ENCODE measurements around the gene CHST15. TPM values are rescaled to one million over a fixed set of nuclear protein-coding genes. Genes with fewer than 3 reads are reported as not detected.

CHST15 gene
- total RNA-seq, 1 donor from 2014 or later, result 36.5 TPM

DNA sequence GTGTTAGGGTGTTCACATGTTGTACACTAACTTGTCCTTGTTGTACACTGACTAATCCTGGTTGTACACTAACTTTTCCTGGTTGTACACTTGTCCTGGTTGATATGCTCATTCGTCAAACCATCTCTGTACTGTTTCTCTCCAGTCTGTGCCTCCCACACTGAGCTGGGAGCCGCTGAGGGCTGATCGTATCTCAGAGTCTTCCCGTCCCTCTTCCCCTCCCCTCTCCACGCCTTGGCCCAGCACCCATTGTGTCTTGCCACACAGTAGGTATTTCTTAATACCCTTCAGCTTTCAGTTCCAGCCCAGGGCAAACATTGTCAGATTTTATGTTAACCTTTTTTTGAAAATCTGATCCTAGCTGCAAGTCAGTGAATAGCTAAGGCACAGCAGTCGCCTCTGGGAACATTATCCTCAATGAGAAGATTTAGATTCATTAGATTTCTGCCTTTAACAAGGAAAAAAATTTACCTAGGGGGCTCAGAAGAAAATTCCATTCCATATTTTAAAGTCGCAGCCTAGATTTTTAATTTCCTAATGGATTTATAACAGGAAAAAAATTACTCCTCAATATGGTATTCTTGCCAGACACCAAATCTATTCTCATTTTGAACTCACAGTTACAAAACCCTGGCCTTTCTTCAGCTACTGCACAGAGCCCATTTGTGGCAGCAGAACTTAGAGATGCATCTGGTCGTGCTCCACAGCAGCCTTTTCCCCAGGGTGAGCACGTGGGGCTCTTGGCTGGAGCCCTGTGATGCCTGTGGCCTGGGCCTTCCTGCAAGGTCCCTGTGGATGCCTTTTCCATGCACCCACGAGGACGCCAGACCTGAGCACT is 33.0 kb upstream of the CHST15 start:
- Histone ChIP-seq H3K4me3 (no peak overlapping the region), H3K9me3 (no peaks in the 10 kb centered on the region), H3K27me3 (ENCODE audit: low read depth) (no peaks in the 10 kb centered on the region), H3K4me1 (peaks cover 14% of the 10 kb centered on the region), H3K27ac (no peak overlapping the region), H3K36me3 (no peaks in the 10 kb centered on the region)
- intact Hi-C loops (cut with DNase I), result no loop called here
- DNase-seq (no peak), ATAC-seq (peak in 1 of 2 donors; percentile 17)
- TF ChIP-seq, protein P1, sequence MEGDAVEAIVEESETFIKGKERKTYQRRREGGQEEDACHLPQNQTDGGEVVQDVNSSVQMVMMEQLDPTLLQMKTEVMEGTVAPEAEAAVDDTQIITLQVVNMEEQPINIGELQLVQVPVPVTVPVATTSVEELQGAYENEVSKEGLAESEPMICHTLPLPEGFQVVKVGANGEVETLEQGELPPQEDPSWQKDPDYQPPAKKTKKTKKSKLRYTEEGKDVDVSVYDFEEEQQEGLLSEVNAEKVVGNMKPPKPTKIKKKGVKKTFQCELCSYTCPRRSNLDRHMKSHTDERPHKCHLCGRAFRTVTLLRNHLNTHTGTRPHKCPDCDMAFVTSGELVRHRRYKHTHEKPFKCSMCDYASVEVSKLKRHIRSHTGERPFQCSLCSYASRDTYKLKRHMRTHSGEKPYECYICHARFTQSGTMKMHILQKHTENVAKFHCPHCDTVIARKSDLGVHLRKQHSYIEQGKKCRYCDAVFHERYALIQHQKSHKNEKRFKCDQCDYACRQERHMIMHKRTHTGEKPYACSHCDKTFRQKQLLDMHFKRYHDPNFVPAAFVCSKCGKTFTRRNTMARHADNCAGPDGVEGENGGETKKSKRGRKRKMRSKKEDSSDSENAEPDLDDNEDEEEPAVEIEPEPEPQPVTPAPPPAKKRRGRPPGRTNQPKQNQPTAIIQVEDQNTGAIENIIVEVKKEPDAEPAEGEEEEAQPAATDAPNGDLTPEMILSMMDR (IDR thresholded peaks at IDR 0.05), result no peak

DNA sequence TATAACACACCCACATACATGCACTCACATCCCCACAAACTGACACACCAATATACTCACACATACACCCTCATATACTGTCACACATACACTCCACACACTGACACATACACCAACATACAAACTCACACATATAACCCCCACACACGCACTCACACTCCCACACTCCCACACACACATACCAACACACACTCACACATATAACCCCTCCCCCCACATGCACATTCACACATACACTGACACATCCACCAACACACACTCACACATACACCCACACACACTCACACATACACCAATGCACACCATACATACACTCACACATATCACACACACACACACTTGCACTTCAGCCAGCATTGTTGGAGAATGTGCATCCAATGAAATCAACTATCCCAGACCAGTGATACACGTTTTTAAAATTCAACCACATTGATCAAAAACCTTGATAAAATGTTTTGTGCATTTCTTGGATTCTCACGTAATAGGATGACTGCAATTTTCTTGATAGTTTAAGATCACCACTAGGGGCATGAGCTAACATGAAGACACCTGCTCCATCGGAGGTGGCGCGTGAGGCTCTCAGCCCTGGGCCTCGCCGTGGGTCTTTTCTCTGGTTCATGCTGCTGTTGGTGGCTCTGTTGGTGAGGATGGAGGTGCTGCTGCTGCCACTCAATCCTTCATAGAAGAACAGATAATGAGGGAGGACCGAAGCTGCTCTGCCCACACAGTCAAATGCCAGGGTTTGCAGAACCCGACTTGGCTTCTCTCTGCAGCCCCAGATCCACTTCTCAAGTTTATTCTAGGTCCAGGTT is 32.1 kb upstream of the CHST15 start:
- no peaks in the 10 kb centered on the region for H3K9me3 ChIP-seq
- intact Hi-C loops (cut with DNase I), result no loop called here
- no peak for DNase-seq
- H3K4me3 ChIP-seq, result no peak overlapping the region
- no peaks in the 10 kb centered on the region for H3K27me3 ChIP-seq (ENCODE audit: low read depth)
- TF ChIP-seq, protein P1 (IDR thresholded peaks at IDR 0.05), result peak; percentile 20
- no peak overlapping the region for H3K27ac ChIP-seq
- H3K36me3 ChIP-seq, result no peaks in the 10 kb centered on the region
- ATAC-seq, result no peak
- H3K4me1 ChIP-seq, result peaks cover 14% of the 10 kb centered on the region

DNA sequence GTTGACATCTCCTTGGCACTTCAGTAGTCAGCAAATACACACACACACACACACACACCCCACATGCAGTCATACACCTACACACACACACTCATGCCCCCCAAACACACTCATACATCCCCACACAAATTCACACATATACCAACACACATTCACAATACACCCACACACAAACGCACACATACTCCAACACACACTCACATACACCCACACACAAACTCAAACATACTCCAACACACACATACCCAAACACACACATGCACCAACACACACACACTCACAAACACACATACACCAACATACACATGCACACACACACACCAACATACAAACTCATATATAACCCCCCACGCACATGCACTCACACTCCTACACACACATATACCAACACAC is 31.4 kb upstream of the CHST15 start:
- intact Hi-C loops (cut with DNase I), result no loop called here
- no peak for ATAC-seq

DNA sequence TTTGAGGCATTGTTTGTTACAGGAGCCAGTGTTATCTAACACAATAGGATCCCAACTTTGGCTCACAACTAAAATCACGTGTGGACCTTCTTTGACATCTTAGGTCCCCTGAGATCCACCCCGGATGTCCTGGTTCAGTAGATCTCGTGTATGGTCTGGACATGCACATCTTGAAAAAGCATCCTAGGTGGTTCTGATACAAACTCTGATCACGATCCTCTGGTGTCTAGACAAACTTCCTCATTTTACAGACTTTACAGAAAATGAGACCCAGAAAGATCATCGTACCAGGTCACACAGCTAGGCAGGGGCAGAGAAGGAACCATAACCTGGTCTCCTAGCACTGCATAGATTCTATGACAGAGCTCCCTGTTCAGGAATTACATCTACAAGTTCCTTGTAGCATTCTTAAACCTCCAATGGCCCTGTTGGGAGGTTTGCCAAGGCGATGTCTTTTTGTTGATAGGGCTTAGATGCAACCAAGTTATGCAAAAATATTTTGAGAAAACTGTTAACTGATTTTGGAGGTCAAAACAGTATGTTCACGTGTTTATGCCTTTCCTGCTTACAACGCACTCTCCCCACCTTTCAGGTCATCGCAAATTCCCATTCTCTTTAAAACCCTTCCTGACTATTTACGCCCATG is 30.8 kb upstream of the CHST15 start:
- no peak overlapping the region for H3K4me3 ChIP-seq
- DNase-seq (no peak), ATAC-seq (no peak)
- H3K9me3 ChIP-seq, result no peaks in the 10 kb centered on the region
- H3K36me3 ChIP-seq, result no peaks in the 10 kb centered on the region
- intact Hi-C loops (cut with DNase I), result no loop called here
- TF ChIP-seq, protein P1 (IDR thresholded peaks at IDR 0.05), result no peak
- H3K27me3 ChIP-seq (ENCODE audit: low read depth), result no peaks in the 10 kb centered on the region
- peaks cover 14% of the 10 kb centered on the region for H3K4me1 ChIP-seq
- no peak overlapping the region for H3K27ac ChIP-seq

More for the DNA sequence above, 31.4 kb upstream of the CHST15 start:
- Histone ChIP-seq H3K4me1 (peaks cover 9% of the 10 kb centered on the region), H3K4me3 (no peak overlapping the region), H3K27me3 (ENCODE audit: low read depth) (no peaks in the 10 kb centered on the region), H3K36me3 (no peaks in the 10 kb centered on the region), H3K27ac (no peak overlapping the region), H3K9me3 (no peaks in the 10 kb centered on the region)
- no peak for DNase-seq
- TF ChIP-seq, protein P1 (IDR thresholded peaks at IDR 0.05), result no peak

DNA sequence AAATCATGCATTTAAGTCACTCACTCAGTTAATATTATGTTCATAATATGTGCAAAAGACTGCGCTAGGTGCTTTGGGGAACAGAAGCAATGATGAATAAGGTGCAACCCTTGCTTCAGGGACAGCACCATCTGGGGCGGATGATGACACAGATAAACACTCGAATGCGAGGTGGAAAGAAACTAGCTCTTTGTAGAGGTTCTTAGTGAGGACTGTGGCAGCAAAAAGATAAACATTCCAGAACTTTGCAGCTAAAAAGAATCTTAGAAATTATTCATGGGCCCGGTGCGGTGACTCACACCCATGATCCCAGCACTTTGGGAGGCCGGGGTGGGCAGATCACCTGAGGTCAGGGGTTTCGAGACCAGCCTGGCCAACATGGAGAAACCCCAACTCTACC is 29.8 kb upstream of the CHST15 start:
- no peaks in the 10 kb centered on the region for H3K9me3 ChIP-seq
- H3K4me3 ChIP-seq, result no peak overlapping the region
- intact Hi-C loops (cut with DNase I), result no loop called here
- H3K36me3 ChIP-seq, result no peaks in the 10 kb centered on the region
- DNase-seq (no peak), ATAC-seq (no peak)
- H3K4me1 ChIP-seq, result peaks cover 21% of the 10 kb centered on the region
- no peaks in the 10 kb centered on the region for H3K27me3 ChIP-seq (ENCODE audit: low read depth)
- TF ChIP-seq, protein P1 (IDR thresholded peaks at IDR 0.05), result no peak
- H3K27ac ChIP-seq, result no peak overlapping the region
